ENCODE measurements around the gene CEP192.
A peak's percentile ranks its signal among the peaks of the same experiment; 100 is the strongest.
"Not testable (repeated sequence)": the region's sequence is repeated elsewhere in the genome, so short reads cannot be mapped to it uniquely, and the experiment has no call there.

CEP192 gene

GRCh38 chr18:12990967-12991820 lies at the start of gene CEP192:
TSS of gene CEP192 (plus strand) at chr18:12991362. CDS start at chr18:12999425, 8,063 bp downstream.
- peak; percentile 96 for DNase-seq (ENCODE audit: low read depth)

GRCh38 chr18:12943215-12943614 lies 47.9 kb upstream of the CEP192 start:
- DNase-seq (ENCODE audit: low read depth), result no peak

GRCh38 chr18:12944709-12945108 lies 46.5 kb upstream of the CEP192 start:
- no peak for DNase-seq (ENCODE audit: low read depth)

DNA sequence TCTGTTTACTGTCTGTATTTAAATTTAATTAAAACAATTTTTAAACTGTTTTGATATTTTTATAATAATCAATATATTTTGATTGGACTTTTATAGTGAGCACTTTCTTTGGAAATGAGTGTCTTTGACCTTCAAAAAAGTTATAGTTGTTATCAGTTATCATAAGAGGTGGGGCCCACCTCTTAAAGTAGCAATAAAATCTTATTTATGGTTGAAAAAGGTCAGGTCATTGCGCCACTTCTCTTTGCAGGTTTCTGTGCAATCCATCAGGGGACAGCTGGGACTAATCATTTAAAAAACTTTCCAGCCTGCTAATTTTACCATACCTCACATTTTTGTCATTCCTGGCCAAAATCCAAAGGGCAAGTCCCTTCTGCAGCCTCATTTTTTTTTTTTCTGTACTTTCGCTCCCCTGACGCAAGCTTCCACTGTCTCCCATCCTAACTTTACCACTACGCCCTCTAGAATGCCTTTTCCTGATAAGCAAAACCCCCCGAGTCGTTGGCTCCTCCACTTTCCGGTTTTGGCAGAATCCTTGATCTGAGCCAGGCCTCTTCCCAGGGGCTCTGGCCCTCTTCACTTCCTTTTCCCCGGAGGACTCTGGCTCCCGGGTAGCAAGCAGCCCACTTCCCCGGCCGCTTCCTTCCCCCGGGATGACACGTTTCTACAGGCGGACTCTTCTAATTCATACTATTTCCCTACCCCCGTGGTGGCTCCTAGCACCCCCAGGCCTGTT lies 44.4 kb upstream of the CEP192 start:
- DNase-seq (ENCODE audit: low read depth), result no peak

- DNase-seq (ENCODE audit: low read depth), result peak; percentile 98
These were observed 43.7 kb upstream of the CEP192 start, which contains the start of gene SEH1L for GRCh38 chr18:12947285-12948049. TSS of gene SEH1L (plus strand) at chr18:12948011. CDS start at chr18:12948122, 111 bp downstream.

DNA sequence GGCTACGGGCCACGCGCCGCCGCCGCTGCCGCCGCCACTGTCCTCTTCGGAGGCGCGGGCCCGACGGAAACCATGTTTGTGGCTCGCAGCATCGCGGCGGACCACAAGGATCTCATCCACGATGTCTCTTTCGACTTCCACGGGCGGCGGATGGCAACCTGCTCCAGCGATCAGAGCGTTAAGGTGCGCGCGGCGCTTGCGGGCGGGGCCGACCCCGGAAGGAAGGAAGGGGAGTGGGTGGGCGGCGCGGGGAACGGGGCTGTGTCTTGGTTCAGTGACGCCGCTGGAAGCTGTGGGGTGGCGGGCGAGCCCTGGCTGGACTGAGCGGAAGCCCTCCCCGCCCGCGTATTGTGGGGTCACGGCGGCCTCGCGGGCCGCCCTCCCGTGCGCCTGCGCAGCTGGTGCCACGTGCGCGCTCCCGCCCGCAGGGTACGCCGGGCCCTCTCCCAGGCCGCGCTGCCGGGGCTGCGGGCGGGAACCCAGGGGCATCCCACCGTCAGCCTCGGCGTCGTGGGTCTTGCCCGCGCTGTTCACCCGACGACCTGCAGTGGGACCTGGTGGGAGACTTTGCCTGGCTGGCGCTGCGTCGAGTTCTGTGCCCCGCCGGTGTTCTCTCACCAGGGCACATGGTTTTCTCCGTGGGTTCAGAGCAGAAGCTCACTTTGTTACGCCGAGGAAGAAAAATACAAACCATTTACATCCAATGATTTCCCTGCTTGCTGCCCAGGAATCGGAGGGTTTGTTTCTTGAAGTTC lies 42.9 kb upstream of the CEP192 start:
- peak; percentile 98 for DNase-seq (ENCODE audit: low read depth)

DNA sequence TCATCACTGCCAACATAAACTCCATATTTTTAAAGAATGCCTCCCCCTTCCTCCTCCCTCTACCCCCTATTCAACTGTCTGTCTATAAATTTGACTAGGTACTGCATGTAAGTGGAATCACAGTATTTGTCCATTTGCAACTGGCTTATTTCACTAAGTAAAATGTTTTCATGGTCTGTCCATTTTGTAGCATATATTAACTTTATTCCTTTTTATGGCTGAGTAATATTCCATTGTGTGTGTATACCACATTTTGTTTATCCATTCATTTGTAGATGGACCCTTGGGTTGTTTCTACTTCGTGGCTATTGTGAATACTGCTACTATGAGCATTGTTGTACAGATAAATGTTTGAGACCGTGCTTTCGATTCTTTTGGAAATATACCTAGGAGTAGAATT lies 32.7 kb upstream of the CEP192 start:
- DNase-seq (ENCODE audit: low read depth), result no peak

DNA sequence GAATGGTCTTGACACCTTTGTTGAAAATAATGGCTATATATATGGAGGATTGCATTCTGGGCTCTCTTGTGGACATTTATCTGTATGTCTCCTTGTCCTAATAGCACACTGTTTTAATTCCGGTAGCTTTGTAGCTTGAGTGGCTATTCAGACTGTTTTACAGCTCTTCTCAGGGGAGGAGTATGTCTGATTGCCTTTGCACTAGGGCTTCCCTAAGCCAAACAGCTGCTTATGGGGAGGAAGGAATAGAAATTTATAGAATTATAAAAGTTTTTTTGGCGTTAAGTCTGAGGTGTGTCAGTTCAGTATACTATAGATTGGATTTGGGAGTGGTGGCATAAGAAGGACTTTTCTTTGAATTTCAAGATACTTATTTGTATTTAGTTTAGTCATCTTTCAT lies 30.8 kb upstream of the CEP192 start:
- no peak for DNase-seq (ENCODE audit: low read depth)

GRCh38 chr18:12960853-12961397 lies 30.2 kb upstream of the CEP192 start:
- no peak for DNase-seq (ENCODE audit: low read depth)

- no peak for DNase-seq (ENCODE audit: low read depth)
These were observed 28.1 kb upstream of the CEP192 start for GRCh38 chr18:12963069-12963468.

GRCh38 chr18:12968115-12968514 lies 23.0 kb upstream of the CEP192 start:
- no peak for DNase-seq (ENCODE audit: low read depth)

- DNase-seq (ENCODE audit: low read depth), result no peak
These were observed 22.5 kb upstream of the CEP192 start for GRCh38 chr18:12968619-12969018.

DNA sequence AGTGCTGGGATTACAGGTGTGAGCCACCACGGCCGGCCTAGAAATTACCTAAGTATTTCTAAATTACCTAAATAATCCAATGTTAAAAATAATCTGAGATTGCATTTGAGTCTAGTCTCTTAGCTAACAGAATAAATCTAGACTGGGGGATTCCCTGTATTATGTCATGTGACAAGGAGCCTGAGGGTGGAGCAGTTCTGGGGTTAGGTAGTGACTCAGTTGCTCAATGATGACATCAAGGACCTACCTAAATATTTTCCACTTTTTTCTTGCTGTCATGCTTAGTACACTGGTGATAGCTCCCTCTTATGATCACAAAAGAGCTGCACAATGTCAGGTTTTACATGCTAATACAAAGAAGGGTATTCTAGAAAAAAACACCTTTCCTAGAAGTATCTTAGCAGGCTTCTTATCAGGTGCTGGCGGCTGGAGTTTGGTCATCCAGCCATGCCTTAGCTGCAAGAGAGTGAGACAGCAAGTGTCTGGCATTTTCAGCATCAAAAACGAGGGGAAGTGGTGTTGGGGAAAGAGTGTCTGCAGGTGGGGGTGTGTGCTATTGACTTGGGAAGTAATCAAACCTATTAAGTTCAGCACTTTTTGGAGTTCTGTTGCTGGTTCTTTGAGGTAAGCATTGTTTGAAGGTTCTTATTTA lies 17.5 kb upstream of the CEP192 start:
- DNase-seq (ENCODE audit: low read depth), result no peak

GRCh38 chr18:12975488-12975887 lies 15.7 kb upstream of the CEP192 start:
- DNase-seq (ENCODE audit: low read depth), result no peak

GRCh38 chr18:12976305-12976704 lies 14.9 kb upstream of the CEP192 start:
- DNase-seq (ENCODE audit: low read depth), result no peak

DNA sequence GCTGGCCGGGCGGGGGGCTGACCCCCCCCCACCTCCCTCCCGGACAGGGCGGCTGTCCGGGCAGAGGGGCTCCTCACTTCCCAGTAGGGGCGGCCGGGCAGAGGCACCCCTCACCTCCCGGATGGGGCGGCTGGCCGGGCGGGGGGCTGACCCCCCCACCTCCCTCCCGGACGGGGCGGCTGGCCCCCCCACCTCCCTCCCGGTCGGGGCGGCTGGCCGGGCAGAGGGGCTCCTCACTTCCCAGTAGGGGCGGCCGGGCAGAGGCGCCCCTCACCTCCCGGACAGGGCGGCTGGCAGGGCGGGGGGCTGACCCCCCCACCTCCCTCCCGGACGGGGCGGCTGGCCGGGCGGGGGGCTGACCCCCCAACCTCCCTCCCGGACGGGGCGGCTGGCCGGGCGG lies 11.1 kb upstream of the CEP192 start:
- DNase-seq (ENCODE audit: low read depth), result not testable (repeated sequence)

DNA sequence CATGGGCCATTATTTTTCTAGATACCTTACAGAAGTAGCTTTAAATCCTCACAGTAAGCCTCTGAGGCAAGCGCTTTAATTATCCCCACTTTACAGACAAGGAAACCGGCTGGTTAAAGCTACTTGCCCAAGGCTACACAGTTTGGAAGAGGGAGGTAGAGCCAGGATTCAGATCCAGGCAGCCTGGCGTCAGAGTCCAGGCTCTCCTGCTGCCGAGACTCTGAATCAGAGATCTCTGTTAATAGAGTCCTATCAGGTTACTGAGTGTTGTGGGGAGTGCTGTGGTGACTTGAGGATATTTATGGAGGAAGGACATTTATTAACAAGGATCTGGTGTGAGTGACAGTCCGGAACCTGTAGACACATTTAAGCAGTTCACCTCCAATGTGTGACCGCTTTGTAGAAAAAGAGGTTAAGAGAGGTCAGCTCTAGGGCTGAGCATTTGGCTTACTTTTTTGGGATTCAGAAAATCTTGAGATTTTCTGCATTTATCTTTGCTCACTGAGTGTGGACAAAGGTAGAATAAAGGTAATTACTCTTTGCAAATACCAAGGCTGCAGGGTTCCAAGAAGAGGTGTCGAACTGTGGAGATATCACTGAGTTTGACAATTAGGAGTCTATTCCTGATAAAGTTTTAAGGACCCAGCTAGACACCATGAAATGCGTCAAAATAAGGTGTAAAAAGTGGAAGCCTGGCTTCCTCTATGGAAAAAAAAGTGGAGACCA lies 1.6 kb upstream of the CEP192 start:
- no peak for DNase-seq (ENCODE audit: low read depth)

- DNase-seq (ENCODE audit: low read depth), result peak; percentile 29
These were observed 1.1 kb upstream of the CEP192 start for GRCh38 chr18:12990123-12990475.

DNA sequence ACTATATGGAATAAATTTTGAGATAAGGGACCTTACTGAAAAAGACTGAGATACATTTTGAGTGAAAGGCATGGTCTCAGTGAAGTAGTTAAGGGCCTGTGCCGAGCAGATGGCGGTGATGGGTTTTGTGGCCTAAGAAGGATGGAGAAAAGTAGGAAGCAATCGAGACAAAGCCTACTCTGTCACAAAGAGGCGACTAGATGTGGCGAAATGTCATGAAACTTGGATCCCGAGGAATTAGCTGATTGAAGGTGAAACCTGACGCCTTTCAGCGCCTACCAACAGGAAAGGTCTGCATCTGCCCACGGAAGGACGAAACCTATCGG lies 558 bp upstream of the CEP192 start:
- DNase-seq (ENCODE audit: low read depth), result no peak

DNA sequence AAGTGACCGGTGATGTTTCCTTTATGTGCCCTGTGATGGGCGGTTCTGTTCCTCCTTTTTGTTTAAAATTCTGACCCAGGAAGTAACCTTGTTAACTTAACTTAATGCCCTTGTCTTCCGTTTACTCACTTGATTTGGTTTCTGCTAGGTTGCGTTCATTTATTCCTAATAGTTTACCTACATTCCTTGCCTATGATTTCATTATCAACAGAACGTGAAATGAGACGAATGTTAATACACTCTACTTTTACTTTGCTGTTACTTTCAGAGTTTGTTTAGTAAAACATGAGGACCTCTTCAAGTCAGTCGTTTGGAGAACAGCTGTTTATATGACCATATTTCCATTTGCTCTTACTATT lies 638 bp downstream of the CEP192 start:
- DNase-seq (ENCODE audit: low read depth), result no peak

GRCh38 chr18:12993439-12993838 lies 2.3 kb downstream of the CEP192 start:
- no peak for DNase-seq (ENCODE audit: low read depth)

Measured in activated T-cell treated with anti-CD3 and anti-CD28 coated beads for 48 hours (primary cell).